SK-N-DZ (cell line): ENCODE data around the gene EXOC2.
A peak's percentile ranks its signal among the peaks of the same experiment; 100 is the strongest.
"Not testable (repeated sequence)": the region's sequence is repeated elsewhere in the genome, so short reads cannot be mapped to it uniquely, and the experiment has no call there.

Experiments
- DNase-seq: peaks from one replicate; pipeline ENCODE4 v3.0.0-alpha.2; 2015; ENCODE audit warnings: low spot score

Gene EXOC2

DNA sequence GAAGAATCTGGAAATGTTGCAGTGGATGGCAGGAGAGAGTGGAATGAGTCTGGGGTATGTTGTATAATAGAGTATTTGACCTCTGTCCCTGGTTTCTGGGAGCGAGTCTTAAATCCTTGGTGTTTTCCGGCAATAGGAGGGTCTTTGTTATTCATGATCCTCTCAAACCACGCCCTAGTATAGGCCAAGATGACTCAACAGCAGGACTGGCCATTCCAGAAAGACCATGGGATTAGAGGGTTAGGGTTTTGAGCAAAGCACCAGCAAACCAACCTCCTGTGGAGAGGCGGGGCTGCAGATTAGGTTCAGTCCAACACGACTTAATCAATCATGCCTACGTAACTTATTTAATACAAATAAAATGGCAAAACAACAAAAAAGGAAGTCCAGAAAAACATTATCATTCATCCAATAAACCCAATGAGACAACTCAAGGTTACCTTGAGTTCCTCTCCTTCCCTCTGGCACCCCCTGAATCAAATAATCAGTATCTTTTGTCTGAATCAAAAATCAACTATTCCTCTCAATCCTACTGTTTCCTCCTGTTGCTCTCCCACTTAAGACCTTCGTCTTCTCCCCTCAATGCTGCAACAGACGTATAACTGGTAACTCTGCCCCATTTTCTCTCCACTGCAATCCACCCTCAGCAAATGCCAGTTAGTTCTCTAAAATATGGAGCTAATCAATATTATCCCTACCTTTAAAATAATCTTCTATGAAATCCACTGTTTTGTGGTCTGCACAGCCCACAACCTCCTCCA is 51.5 kb downstream of the EXOC2 start:
- DNase-seq = no peak

DNA sequence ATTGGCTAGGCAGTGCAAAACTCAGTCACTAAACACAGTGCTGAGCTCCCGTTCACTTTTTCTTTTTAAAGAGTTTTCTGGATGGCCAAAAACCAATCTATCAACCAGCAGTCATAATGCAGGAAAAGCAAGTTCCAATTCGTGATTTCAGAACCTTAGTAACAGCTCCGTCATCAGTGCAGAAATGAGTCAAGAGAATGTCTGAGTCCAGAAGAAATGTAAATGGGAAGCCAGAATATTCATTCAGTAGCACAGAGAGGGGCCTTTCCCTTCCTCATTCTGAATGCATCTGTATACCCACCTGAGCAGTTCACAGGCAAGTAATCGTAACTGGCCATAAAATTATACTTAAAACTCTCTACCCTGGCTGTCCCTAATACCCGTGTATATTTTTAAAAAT is 56.5 kb downstream of the EXOC2 start:
- no peak for DNase-seq

DNA sequence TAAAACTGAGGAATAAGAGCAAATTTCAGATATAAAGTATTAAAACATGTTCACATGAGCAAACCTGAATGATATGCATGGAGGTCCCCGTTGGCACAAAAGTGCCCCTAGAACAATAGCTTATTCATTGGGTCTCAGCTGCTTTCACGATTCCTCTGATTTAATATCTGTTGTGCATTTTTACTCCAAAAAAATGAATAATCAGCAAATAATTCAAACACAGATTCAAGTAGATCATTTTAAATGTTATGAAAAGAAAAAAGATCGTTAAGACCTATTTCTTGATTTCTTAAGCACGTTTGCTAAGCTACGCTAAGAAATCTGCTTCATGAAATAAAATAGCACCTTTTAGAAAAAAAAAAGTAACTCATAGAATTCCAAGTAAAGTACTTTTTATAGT is 57.7 kb downstream of the EXOC2 start:
- no peak for DNase-seq

DNA sequence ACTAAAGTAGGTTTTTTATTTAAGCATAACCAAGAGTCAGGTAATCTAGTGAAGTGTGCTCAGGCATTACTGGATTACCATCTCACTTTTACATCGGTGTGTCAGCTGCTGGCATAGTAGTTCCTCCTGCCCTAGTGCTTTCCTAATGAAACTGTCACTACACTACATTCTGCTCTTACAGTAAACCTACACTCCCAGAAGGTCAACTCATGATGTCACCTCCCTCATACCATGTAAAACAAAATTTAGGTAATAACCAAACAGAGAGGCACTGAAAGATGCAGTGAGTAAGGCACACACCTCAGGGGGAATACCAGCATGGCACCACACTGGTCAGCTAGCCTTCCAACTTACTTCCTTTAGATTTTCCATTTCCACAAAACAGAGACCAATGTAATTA is 59.3 kb downstream of the EXOC2 start:
- no peak for DNase-seq

DNA sequence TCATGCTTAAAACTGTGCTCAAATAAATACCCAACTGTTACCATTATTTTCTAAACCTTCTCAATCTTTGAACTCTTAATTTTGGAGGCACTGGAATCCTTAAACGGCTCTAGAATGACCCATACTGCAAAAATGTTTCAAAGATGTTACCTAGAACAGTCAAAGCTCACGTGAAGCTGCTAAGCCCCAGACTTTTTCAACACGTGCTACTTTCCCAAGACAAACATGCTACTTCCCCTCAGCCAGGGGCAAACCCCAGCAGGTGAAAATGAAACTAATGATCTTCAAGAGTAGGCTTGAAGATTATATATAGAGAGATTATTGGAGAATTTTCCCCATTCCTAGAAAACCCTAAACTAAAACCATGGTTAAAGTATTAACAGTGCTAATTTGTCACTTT is 64.2 kb downstream of the EXOC2 start:
- no peak for DNase-seq

DNA sequence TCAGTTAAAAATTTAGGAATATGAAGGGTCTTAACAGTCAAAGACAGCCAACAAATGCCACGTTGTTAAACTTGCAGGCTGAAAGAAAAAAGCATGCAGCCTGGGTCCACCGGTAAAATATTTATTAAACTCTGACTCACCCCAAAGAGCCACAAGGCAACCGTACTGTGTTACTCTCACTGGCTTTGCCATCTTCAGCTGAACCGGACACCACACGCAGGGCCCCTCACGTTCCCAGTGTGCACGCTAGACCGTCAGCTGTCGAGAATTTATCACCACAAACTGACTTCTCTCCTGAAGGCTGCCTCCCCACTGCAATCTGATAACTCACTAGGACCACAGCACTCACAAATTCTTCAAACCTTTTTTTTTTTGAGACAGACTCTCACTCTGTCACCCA is 66.7 kb downstream of the EXOC2 start:
- no peak for DNase-seq

DNA sequence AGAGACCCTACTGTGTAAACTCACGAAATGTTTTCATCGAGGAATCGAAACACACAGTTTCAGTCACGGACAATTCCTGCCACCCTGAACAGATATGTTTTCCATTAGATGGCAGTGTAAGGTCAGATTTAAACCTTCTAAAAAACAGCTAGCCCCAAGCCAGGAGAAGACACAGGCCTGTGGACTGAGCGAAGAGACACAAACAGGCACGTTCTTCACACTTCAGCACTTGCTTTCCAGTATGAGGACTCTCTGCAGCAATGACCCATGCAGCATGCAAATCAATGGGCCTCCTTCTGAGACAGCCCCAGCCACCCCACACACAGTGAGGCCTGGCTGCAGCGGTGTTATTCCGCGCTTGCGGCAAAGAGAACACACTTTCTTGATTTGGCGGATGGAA is 68.0 kb downstream of the EXOC2 start:
- DNase-seq = peak; percentile 10

DNA sequence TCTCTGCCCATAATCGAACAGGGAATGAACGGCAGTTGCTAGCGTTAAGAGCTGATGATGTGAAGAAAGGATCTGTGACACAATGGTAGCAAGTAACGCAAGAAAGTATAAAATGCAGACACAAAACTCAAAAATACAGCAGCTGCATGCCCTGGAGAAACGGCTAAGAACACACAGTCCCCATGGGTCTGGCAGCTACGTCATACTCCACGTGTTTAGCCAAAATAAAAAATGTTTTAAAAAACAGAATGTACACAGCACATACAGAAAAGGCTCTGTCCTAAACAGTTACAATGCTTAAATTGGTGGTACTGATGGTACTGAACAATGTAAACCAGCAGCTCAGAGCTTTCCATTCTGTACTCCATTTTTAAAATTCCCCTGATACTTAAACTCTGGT is 70.5 kb downstream of the EXOC2 start:
- DNase-seq = no peak

DNA sequence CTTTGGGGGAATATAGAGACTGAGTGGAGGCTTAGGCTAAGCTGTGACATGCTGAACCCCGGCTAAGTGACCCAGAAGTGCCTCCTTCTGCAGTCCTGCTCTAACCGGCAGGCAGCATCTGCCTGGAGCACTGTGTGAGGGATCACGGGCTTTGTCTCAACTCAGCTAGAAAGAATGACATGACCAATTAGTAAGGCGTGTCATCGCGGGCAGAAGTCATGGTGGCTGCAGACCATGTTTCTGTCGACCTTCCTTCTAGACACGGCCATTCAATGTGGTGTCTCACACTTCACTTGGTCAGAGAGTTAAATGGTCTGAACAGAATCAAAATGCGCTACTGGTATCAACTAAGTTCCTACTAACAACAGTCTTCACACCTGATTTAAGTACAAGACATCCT is 71.0 kb downstream of the EXOC2 start:
- no peak for DNase-seq

DNA sequence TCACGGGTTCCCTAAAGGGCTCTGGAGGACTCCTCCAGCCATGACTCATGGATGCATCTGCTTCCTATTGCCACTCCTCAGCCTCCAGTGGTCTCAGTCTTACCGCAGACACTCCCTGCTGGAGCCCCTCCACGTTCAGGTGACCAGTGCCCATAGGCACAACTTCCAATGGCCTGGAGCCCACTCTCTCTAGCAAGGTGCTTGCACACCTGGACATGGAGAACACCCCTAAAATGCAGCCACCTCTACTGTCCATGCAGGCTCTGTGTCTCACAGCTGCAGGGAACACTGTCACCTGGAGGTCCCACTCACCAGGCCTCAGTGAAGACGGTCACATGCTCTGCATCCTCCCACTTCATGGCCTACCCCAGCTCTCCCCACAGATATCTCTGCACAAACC is 72.0 kb downstream of the EXOC2 start:
- no peak for DNase-seq

DNA sequence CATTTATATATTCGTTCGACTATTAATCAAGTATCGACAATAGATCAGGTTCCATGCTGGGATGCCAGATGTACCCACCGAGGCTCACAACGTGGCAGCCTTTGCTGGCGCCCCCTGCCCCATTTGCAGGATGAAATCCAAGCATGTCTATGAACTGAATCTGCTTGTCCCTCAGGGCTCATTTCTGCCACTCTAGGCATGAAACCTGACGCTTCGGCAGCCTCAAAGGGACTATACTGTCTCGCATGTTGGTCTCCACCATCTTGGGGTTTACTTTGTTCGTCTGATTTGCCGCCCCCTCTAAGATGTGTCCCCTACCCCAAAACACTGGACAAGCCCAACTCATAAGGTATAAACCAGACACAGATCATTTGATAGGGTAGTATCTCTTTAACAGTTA is 72.8 kb downstream of the EXOC2 start:
- no peak for DNase-seq

DNA sequence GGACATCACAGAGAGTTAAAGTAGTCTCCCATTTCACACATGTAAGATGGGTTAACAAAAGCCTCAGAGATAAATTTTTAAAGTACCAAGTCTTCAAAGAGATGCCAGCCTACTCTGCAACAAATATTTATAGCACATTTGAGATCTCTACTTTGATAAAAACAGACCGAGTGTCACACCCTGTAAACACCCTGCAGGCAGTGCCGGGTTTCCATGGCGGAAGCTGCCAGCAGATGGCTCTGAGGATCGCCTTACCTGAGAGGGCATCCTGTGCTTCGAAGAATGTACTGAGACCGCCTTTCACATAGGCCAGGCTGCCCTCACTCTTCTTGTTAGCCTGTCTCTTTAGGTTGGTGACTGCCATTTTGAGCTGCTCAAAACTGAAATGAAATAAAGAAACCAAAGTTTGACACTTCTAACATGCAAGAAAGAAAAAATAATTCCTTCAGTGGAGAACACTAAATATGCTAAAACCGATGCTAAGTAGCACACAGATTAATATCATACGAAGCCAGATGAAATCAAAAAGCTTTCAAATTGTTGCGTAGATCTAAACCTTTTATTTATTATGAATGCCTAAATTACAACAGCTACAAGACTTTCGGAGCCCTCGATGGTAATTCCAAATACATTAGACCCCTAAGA is 75.4 kb downstream of the EXOC2 start:
- DNase-seq = no peak

DNA sequence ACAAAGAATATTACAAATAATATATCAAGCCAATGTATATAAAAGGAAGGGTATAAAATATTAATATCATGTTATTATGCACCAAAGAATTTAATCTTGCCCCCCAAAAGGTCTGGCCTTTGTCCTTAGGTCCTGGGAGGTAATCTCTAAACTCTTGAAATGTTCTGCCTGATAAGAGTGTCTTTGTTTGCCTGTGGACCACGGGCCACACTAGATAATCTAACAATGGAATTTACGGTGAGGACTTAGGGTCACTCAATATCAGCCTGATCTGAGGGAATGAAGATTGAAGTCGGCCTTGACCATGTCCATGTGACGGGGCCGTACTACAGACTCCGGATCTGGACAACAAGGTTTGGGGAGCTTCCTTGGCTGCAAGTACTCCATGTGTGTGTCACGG is 79.0 kb downstream of the EXOC2 start:
- DNase-seq = no peak

DNA sequence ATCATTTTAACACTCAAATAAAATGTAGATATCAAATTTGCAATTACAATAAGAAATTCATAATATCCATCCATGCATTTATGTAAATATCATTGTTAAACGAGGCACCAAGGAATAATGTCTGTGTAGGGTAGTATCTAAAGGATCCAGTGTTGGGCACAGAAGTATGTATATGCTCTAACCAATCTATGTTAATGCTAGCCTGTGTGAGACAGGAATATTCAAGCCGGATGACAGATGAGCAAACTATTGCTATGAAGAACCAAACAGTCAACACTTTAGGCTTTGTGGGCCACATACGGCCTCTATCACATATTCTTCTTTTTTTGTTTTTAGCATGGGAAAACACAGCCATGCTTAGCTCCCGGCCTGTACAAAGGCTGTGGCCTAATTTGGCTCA is 81.0 kb downstream of the EXOC2 start:
- DNase-seq = no peak

DNA sequence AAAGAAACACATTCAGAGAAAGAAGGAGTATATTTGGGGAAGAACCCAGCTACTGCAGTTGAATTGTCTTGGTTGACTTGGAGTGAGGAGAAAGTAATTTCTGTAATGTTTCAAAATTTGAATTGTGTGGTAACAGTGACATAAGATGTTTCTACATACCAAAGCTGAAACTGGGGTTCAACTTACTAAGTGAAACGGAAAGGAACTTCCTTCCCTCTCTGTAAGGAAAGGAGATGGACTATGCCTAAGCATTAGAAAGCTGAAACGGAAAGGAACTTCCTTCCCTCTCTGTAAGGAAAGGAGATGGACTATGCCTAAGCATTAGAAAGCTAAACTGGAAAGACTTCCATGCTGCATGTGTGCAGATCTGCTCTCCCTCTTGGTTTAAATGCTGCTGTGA is 82.1 kb downstream of the EXOC2 start:
- DNase-seq = no peak

DNA sequence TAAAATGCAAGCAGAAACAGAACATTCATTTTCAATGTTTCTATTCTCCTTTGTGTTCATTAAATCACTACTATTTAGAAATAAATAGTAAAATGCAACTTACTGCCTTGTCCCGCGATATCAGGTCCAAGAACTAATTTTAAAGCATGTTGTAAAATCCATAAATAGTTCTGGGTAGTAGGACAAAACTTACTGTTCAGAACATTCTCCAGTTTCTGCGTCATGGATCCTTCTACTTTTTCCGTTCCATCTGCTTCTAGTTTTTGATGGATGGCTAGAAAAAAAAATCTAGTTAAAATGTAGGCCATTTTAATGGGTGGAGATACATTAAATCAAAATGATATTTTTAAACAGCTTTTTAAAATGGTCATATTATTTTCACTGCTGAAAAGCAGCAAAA is 83.0 kb downstream of the EXOC2 start:
- no peak for DNase-seq

DNA sequence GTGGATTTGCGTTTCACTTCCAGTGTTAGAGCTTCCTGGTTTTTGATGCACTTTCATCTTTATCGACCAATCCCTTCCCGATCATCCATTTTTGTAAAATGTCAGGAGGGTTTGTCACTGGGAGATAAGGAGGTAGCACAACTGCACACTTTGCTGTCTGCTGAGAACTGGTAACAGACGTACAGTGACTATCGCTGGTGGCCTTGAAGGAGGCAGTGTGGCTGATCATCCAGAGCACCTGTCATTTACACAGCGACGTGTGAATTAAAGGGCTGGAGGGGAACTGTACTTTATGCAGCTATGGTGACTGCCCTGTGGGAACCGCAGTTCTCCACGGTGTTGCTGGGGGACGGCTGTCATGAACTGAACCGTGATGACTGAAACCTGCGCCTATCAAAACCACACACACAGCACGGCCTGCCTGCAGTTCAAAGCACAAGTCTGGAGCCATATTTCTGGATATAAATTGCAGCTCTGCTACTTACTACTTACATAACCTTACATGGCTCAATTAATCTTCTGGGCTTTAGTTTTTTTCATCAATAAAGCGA is 86.0 kb downstream of the EXOC2 start:
- no peak for DNase-seq

DNA sequence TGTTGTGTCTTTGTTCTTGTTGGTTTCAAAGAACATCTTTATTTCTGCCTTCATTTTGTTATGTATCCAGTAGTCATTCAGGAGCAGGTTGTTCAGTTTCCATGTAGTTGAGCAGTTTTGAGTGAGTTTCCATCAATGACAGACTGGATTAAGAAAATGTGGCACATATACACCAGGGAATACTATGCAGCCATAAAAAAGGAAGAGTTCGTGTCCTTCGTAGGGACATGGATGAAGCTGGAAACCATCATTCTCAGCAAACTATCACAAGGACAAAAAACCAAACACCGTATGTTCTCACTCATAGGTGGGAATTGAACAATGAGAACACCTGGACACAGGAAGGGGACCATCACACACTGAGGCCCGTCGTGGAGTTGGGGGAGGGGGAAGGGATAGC is 87.0 kb downstream of the EXOC2 start:
- DNase-seq = not testable (repeated sequence)

DNA sequence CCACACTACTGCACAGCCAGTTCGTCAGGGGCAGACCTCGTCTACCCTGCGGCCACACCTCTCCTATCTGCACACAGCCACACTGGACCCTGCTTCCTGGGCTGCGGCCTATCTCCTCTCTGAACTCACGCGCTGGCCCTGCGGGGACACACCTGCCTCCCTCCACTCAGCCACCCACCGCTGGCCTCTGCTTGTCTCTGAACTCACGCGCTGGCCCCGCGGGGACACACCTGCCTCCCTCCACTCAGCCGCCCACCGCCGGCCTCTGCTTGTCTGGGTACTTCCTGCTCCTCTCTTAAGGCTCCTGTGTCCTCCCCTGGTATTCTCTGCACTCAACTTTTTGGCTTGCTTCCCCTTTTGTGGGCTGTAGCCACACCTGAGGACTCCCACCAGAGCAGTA is 88.4 kb downstream of the EXOC2 start:
- DNase-seq = no peak

DNA sequence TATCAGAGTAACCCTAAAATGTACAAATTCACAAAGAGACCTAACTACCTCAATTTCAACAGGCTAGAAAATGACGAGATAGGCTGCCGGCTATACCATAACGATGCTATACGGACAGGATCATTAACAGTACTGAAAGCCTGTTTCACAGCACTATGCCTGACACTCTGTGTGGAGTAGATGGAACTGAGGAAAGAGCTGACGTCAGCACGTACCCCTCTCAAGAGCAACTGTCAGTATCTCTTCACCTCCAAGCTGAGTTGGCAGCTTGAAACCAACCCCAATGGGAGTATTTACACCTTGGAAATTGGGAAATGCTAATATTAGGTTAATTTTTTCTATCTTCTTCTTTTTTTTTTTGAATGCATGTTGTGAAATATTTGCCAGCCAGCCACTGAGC is 89.7 kb downstream of the EXOC2 start:
- no peak for DNase-seq

DNA sequence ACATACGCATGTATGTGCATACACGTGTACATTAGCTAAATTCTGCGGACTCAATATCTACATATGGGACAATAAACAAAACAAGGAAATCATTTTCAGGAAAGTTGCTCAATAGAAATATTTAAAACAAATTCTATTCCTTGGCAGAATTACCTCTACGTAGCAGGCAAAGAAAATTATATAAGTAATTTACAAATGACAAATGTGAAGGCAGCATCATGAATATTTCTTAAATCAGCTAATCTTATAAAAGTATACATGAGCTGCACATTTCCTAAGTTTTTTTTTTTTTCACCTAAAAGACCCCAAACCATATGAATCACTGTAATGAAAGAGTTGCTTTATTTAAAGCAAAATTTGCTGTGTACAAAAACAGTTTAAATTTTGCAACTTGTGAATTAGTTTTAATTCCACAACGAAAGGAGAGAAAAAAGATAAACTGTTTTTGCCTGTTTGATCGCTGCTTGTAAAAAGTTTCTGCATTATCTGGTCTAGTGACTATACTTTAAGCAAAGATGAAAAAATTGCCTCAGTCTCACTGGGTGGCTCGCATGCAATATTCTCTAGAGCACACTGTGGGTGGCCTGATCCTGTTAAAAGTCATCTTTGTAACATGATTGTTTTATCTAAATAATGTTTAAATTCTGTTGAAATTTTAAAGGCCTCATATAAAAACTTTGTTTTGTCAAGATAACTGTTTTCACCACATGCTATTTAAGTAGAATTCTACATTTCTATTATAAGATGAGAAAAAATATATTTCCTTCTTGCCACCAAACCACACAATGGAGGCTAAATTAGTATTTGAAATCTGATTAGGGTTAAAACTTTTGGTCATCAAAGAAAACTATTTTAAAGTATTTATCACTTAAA is 93.1 kb downstream of the EXOC2 start:
- no peak for DNase-seq

DNA sequence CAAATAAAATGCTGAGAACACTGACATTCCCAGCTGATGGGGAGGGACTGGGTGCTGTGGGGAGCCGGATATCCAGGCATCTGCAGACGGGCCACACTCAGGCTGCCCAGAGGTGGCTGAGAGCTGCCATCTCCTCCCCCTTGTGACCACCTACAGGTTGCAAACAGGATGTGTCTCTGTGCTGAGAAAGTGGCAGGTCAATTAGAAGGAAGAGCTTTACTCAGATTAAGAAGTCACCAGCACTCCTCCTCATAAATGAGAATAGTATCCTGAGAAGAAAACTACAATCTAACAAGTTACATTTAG is 99.1 kb downstream of the EXOC2 start:
- no peak for DNase-seq
